Choroid plexus epithelial cell (primary cell): ENCODE data around the gene WDR43.

Experiments used
- DNase-seq: peaks from one replicate; pipeline ENCODE4 v3.0.0-alpha.2; 2010; ENCODE audit warnings: low read depth
- H3K4me3 ChIP-seq: 2 replicates; pipeline ENCODE4 v1.5.1; 2011; ENCODE audit warnings: low read depth, mild to moderate bottlenecking, control low read depth, low read length, moderate library complexity
- TF ChIP-seq, protein P1 (sequence below): conservative IDR thresholded peaks from 2 replicates; pipeline ENCODE4 v1.5.1; 2011; ENCODE audit warnings: low read depth, mild to moderate bottlenecking, control low read depth, inconsistent platforms, low read length, moderate library complexity

The WDR43 gene, protein sequence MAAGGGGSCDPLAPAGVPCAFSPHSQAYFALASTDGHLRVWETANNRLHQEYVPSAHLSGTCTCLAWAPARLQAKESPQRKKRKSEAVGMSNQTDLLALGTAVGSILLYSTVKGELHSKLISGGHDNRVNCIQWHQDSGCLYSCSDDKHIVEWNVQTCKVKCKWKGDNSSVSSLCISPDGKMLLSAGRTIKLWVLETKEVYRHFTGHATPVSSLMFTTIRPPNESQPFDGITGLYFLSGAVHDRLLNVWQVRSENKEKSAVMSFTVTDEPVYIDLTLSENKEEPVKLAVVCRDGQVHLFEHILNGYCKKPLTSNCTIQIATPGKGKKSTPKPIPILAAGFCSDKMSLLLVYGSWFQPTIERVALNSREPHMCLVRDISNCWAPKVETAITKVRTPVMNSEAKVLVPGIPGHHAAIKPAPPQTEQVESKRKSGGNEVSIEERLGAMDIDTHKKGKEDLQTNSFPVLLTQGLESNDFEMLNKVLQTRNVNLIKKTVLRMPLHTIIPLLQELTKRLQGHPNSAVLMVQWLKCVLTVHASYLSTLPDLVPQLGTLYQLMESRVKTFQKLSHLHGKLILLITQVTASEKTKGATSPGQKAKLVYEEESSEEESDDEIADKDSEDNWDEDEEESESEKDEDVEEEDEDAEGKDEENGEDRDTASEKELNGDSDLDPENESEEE

DNA sequence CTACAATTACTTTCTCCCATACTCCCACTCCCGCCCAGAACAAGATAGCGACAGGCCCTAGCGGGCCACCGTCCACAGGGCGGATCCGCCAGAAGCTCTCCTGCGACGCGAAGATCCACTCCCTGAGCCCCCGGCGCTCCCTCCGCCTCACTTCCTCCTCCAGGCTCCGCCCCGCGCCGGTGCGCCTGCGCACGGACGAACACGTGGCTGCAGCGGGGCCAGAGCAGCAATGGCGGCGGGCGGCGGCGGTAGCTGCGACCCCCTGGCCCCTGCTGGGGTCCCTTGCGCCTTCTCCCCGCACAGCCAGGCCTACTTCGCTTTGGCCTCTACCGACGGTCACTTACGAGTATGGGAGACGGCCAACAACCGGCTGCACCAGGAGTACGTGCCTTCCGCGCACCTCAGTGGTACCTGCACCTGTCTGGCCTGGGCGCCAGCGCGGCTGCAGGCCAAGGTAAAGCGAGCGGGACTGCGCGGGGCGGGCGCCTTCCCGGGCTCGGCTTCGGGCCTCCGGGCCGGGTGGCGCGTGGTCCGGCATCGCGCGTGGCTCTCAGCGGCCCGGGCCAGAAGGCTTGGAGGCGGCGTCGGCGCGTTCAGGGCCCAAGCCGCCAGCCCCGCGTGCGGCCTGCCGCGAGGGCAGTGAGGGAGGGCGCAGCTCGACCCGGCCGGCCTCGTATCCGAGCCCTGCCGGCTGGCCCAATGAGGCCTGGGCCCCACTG, at the start of gene WDR43:
TSS of gene WDR43 (plus strand) at position 198 of the 719 bp plus-strand sequence. CDS start at position 230, 32 bp downstream.
- peak within 1 kb of the TSS; percentile 95 for H3K4me3 ChIP-seq
- TF ChIP-seq, protein P1, sequence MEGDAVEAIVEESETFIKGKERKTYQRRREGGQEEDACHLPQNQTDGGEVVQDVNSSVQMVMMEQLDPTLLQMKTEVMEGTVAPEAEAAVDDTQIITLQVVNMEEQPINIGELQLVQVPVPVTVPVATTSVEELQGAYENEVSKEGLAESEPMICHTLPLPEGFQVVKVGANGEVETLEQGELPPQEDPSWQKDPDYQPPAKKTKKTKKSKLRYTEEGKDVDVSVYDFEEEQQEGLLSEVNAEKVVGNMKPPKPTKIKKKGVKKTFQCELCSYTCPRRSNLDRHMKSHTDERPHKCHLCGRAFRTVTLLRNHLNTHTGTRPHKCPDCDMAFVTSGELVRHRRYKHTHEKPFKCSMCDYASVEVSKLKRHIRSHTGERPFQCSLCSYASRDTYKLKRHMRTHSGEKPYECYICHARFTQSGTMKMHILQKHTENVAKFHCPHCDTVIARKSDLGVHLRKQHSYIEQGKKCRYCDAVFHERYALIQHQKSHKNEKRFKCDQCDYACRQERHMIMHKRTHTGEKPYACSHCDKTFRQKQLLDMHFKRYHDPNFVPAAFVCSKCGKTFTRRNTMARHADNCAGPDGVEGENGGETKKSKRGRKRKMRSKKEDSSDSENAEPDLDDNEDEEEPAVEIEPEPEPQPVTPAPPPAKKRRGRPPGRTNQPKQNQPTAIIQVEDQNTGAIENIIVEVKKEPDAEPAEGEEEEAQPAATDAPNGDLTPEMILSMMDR: no peak
- DNase-seq: peak; percentile 100

DNA sequence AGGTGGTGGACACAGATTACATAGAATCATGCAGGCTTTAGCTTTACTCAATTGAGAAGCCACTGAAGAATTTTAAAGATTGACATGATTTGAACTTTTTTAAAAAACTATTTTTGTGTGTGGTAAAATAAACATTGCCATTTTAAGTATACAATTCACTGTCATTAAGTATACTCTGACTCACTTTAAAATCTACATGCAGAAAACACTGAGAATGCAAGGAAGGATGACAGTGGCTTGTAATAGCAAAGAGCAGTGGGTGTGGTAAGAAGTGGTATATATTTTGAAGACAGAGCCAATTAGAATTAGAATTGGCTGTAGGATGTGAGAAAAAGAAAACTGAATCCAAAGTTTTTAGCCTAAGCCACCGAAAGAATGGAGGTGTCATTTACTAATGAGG, 39.3 kb upstream of the WDR43 start:
- TF ChIP-seq, protein P1: no peak
- H3K4me3 ChIP-seq: no peak overlapping the region
- DNase-seq: no peak

DNA sequence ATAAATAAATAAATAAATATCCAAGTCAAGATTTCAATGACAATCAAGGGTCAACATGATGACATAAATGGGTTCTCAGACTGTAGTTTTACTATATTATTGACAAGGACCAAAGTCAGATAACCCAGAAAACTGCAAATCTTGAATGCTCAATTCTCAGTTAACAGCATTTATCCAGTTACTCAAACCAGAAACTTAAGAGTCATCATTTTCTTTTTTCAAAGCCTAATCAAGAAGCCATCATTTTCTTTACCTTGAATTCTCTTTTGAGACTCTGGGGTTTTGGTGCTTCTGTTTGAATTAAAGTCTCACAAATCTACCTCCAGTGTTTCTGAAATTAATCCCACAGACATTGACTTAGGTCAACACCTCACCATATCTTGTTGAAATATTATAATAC, 38.5 kb upstream of the WDR43 start:
- TF ChIP-seq, protein P1: no peak
- no peak overlapping the region for H3K4me3 ChIP-seq
- no peak for DNase-seq

DNA sequence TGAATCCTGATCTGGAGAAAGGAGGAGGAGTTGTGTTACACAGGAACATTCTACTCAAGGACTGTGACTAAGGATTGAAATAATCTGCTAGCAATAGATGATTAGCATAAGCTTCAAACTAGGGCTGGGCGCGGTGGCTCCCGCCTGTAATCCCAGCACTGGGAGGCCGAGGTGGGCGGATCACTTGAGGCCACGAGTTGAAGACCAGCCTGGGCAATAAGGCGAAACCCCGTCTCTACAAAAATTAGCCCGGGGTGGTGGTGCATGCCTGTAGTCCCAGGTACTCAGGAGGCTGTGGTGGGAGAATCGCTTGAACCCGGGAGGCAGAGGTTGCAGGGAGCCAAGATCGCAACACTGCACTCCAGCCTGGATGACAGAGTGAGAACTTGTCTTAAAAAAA, 25.9 kb upstream of the WDR43 start:
- no peak for DNase-seq
- peak overlapping the region; percentile 22 for H3K4me3 ChIP-seq
- TF ChIP-seq, protein P1: no peak

DNA sequence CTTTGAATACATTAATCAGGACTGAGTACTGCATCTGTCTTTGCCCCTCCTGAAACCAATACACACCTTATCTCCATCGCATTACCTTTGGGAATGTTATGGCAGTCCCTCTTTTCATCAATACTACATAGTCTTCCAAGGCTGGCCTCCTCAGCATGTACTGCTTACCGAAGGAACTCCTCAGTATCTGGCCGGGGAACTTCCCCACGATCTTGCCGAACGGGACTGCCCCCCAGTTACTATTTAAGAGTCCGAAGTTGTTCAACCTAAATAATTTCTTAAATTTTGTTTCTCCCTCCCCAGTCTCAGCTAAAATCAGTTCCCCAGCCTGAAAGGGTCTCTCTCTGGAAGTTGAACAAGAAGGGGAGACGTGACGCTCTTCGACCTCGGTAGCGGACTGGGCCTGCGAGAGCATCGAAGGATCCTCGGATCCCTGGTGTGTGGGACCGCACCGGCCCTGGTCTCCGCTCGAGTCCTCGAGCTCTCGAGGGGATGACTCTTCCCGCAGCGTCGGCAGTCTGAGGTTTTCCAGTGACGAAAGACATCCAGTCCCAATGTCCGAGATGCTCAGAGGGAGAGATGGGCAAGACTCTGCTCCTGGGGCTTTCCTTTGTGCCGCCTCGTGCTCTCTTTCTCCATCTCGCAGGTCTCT, 24.8 kb upstream of the WDR43 start:
- TF ChIP-seq, protein P1: no peak
- DNase-seq: peak; percentile 21
- peak overlapping the region; percentile 94 for H3K4me3 ChIP-seq

DNA sequence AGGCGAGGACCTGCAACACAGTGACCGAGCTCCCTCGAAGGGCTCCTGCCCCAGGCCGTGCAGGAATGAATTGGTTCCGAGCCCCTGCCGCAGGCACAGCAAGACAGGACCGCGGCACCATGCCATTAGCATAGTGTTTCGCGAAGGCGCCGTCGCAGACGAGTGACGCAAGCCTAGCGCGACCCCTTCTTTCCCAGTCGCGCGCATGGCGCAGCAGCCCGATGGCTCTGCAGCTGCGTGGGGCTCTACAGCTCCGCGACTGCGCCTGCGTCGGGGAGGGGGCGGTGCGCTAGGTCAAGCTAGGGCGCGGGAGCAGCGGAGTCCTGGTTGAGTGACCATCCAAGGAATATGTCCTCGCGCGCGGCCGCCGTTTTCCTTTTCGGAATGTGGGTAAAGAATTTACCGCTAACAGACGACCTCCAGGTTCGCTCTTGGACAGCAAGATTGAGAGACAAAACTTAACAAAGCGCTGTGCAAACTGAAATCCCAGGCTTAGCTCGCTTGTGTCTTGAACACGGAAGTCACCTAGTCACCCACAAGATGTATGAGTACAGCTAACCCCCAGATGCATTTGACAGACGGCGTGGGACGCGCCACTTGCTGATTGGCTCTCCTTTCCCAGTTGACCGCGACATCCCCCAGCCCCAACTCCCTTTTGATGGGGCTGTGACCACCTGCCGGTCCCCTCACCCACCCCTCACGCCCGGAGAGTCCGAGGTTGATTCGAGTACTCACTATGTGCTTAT, 24.1 kb upstream of the WDR43 start, which contains the start of gene TRMT61B:
TSS of gene TRMT61B (minus strand) at position 164 of the 746 bp plus-strand sequence. CDS start at position 132, 32 bp downstream.
- peak; percentile 95 for DNase-seq
- peak within 1 kb of the TSS; percentile 94 for H3K4me3 ChIP-seq

More for the DNA sequence above, 24.1 kb upstream of the WDR43 start, which contains the start of gene TRMT61B:
- TF ChIP-seq, protein P1: no peak
